ENCODE measurements around the gene PTPRM.

- TF ChIP-seq POLR2A (IDR thresholded peaks at IDR 0.05) (no peak), CTCF (IDR thresholded peaks at IDR 0.05) (no peak), EP300 (IDR thresholded peaks at IDR 0.05) (no peak)
Measured at GRCh38 chr18:7872569-7872968, 305.5 kb downstream of the PTPRM start.

Data from ovary (tissue), 3 donors.